Erythroblast (primary cell): Measurements from ENCODE around the gene LRRC49.

ENCODE experiments used
- GATA1 ChIP-seq: IDR thresholded peaks from 2 replicates; pipeline ENCODE4 v1.6.1; 2011; ENCODE audit warnings: low read depth, mild to moderate bottlenecking, control low read depth, low read length, moderate library complexity
- POLR2A ChIP-seq: IDR thresholded peaks from 2 replicates; pipeline ENCODE4 v1.6.1; 2011; ENCODE audit warnings: mild to moderate bottlenecking, low read length

GRCh38 chr15:71083349-71083748, 190.7 kb downstream of the LRRC49 start:
- TF ChIP-seq POLR2A (no peak), GATA1 (no peak)
